ENCODE results near the gene TENM3.

DNA sequence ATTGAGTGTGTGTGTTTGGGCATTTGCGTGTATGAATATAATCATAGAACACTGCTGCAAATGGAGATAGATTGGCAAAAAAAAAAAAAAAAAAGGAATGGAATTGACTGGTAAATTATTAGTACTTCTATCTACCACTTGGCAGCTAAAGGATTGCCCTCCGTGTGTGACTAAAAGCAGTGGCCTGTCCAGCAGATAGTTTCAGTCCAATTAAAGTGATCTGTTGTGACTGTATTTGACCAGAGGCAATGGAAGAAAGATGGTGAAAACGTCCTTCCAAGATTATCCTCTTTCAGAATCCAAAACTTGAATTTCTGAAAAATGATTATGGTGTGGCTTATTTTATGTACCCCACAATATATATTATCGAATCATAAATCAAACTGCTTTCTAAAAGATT lies 19.5 kb upstream of the TENM3 start:
- TF ChIP-seq, protein P1, sequence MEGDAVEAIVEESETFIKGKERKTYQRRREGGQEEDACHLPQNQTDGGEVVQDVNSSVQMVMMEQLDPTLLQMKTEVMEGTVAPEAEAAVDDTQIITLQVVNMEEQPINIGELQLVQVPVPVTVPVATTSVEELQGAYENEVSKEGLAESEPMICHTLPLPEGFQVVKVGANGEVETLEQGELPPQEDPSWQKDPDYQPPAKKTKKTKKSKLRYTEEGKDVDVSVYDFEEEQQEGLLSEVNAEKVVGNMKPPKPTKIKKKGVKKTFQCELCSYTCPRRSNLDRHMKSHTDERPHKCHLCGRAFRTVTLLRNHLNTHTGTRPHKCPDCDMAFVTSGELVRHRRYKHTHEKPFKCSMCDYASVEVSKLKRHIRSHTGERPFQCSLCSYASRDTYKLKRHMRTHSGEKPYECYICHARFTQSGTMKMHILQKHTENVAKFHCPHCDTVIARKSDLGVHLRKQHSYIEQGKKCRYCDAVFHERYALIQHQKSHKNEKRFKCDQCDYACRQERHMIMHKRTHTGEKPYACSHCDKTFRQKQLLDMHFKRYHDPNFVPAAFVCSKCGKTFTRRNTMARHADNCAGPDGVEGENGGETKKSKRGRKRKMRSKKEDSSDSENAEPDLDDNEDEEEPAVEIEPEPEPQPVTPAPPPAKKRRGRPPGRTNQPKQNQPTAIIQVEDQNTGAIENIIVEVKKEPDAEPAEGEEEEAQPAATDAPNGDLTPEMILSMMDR (conservative IDR thresholded peaks at IDR 0.05) = no peak
- no peak for TF ChIP-seq ZFX (IDR thresholded peaks at IDR 0.05)

Data from C4-2B (cell line).